ENCODE measurements around the gene PIGO. TPM values are rescaled to one million over a fixed set of nuclear protein-coding genes. Genes with fewer than 3 reads are reported as not detected.

Gene PIGO
- total and polyA plus RNA-seq, 10 of the 15 experiments (the other 5 are each of a cell fraction or from before 2014, with no cell fraction given): 8.2 to 23.3 (median 18.4) TPM

DNA sequence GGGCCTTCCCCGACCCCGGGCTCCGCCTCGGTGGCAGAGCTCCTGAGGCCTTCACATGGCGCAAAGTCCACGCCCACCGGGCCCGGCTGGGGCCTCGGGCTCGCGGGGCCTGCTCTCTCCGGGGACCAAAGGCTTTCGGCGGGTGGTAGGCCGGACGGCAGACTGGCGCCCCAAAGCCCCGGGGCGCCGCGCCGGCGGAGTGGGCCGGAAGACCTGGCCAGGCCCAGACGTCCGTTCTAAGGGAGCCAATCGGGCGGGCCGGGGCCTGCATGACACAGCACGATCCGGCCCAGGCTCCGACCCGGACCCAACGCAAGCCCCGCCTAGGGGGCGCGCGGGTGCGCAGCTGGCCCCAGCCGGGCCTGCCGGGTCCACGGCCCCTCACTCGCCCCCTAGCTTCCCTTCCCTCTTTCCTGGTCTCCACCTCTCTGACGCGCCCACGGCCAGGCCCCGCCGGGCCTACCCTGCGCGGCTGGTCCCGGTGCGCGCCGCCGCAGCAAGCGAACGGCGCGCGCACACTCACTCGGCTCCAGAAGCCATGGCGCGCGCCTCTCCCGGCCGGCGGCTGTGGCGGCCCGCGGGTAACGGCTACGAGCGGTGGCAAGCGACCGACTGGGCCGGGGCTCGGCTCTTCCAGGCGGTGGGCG is 24.5 kb downstream of the PIGO start (continued):
- TF ChIP-seq ZNF687 (IDR thresholded peaks at IDR 0.05) (0 out of 2 replicates have a peak, but pooled peaks have one; percentile 38), LARP7 (IDR thresholded peaks at IDR 0.05) (peak; percentile 88), POU2F2 (IDR thresholded peaks at IDR 0.05; ENCODE audit: borderline replicate concordance, low read depth, low read length) (no peak), SP1 (IDR thresholded peaks at IDR 0.05; ENCODE audit: low read depth, low read length) (peak; percentile 87), BHLHE40 (IDR thresholded peaks at IDR 0.05; ENCODE audit: borderline replicate concordance in 1 of 2, low read depth in 2 of 2, low read length in 1 of 2) (peak; percentile 8 to 44; a peak in 2 of 4 replicates), SIN3A (IDR thresholded peaks at IDR 0.05; ENCODE audit: low read depth, low read length) (peak; percentile 27; the same call in 1 of the 2 replicates)
- TF ChIP-seq, protein P1, sequence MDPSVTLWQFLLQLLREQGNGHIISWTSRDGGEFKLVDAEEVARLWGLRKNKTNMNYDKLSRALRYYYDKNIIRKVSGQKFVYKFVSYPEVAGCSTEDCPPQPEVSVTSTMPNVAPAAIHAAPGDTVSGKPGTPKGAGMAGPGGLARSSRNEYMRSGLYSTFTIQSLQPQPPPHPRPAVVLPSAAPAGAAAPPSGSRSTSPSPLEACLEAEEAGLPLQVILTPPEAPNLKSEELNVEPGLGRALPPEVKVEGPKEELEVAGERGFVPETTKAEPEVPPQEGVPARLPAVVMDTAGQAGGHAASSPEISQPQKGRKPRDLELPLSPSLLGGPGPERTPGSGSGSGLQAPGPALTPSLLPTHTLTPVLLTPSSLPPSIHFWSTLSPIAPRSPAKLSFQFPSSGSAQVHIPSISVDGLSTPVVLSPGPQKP (IDR thresholded peaks at IDR 0.05; ENCODE audit: low read depth, low read length): no peak
